ENCODE results near the gene KDM8. TPM values are rescaled to one million over a fixed set of nuclear protein-coding genes. Genes with fewer than 3 reads are reported as not detected.
A peak's percentile ranks its signal among the peaks of the same experiment; 100 is the strongest.

The KDM8 gene
- total and polyA plus RNA-seq, 9 of the 15 experiments (the other 6 are each of a cell fraction or from before 2014, with no cell fraction given): 0.61 to 9.1 (median 5.4) TPM

DNA sequence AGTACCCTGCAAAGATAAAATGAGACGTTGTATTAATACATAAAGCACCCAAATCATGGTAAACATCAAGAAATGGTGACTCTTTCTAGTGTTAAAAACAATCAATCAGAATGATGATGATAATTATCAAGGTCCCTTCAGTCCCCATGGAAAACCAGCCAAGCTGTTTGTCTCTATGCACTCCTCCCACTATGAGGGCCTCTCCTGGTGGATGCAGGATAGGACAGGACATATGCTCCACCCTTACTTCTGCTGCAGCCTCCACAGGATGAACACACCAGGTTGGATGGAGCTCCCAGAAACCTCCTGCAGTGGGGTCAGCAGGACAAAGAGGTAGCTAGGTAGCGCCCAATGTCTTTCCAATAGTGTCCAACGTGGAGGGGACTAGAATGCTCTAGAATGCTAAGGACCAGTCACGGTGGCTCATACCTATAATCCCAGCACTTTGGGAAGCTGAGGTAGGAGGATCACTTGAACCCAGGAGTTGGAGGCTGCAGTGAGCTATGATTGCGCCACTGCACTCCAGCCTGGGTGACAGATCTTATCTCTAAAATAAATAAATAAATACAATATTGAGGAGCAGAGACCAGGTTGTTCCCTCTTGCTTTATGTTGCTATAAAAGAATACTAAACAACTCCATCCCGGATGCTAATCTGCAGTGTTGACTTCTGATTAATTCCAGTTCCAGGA, 9.9 kb upstream of the KDM8 start (continued):
- TF ChIP-seq SREBF2 (CRISPR knock-in tag; IDR thresholded peaks at IDR 0.05) (no peak), ZNF445 (CRISPR knock-in tag; IDR thresholded peaks at IDR 0.05; ENCODE audit: low read depth) (no peak), RCOR1 (IDR thresholded peaks at IDR 0.05; ENCODE audit: borderline replicate concordance in 1 of 2, low read depth in 2 of 2, low read length in 2 of 2) (peak in 1 of 2 experiments; percentile 43; a peak in 1 of 4 replicates), CHD4 (IDR thresholded peaks at IDR 0.05; ENCODE audit: insufficient read depth, insufficient replicate concordance, low read depth, low read length, poor library complexity, severe bottlenecking) (no peak), CEBPG (CRISPR knock-in tag; IDR thresholded peaks at IDR 0.05) (no peak), CEBPG (tag; conservative IDR thresholded peaks at IDR 0.05 in 1 of 2, IDR thresholded peaks at IDR 0.05 in 1 of 2) (peak in 1 of 2 experiments; percentile 56; a peak in 3 of 4 replicates)

DNA sequence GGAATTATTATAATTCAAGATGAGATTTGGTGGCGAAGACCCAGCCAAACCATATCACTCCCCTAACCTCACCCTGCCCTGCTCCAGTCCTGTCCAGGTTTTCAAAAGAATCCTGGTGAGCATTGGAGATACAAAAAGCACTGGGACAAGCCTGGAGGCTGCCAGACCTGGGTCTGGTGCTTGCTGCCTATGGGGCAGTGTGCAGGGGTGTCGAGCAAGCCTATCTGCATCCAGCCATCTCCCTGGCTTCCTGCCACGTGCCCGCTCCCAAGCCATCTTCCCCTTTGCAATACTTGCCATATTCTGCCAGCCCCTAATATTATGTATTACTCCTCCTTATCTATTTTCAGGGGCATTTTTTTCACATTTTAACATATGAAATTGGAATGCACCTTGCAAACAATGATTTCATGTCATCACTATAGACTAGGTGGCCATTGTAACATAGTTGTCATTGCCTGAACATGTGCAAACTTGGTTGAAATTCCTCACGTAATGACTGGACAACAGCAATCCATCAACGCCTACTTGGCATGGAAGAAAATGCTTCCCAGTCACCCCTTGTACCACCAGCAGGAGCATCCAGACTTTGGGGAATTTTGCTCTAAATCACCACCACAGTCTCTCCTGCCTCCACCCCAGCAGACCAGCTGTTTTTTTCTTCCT, 8.1 kb upstream of the KDM8 start:
- Histone ChIP-seq H2AFZ (ENCODE audit: low read depth, low read length) (no peak overlapping the region), H3K4me1 (replicated peaks in 1 of 2; ENCODE audit: control insufficient read depth in 2 of 2, insufficient read depth in 2 of 2, low read length in 2 of 2) (peaks cover 8 to 20% of the 10 kb centered on the region in 2 experiments; a peak in 4 of 5 replicates), H3K9me3 (replicated peaks; ENCODE audit: control insufficient read depth, insufficient read depth, low read depth, low read length) (no peaks in the 10 kb centered on the region), H3K79me2 (ENCODE audit: control insufficient read depth, insufficient read depth, low read length) (no peaks in the 10 kb centered on the region), H4K20me1 (replicated peaks; ENCODE audit: control insufficient read depth, insufficient read depth, low read length) (no peaks in the 10 kb centered on the region), H3K27ac (ENCODE audit: extremely low read depth, low read depth, low read length) (no peak overlapping the region), H3K9ac (ENCODE audit: insufficient read depth in 1 of 2, low read depth in 2 of 2, low read length in 2 of 2) (no peak overlapping the region), H3K9me1 (ENCODE audit: control insufficient read depth, insufficient read depth, low read length) (no peaks in the 10 kb centered on the region), H3K4me3 (no peak overlapping the region), H3K4me2 (ENCODE audit: insufficient read depth, low read length) (no peak overlapping the region), H3K36me3 (ENCODE audit: control insufficient read depth, insufficient read depth, low read length) (no peaks in the 10 kb centered on the region), H3K27me3 (ENCODE audit: control insufficient read depth in 2 of 2, insufficient read depth in 2 of 2, low read length in 2 of 2) (peaks cover 4 to 9% of the 10 kb centered on the region in 2 experiments; a peak in 3 of 5 replicates)
- DNase-seq (ENCODE audit: extremely low read depth in 1 of 4, low spot score in 3 of 4): no peak
- WGBS (ENCODE audit: insufficient coverage, low coverage, missing lambda C conversion rate): 52% methylated on average over 6 of the region's 6 CpGs
- in situ Hi-C loops (cut with MboI): no loop called here
- no TSS peak for BruUV-seq (replicated peaks)
- ATAC-seq: no peak
- no peak for FAIRE-seq
- intact Hi-C loops (cut with micrococcal nuclease): no loop called here
- ChIA-PET POLR2A (interaction anchor here (1.2 kb wide), 1 partner anchor 15 kb away, joined by 4 read pairs; no protein-coding TSS in a partner anchor), CTCF (ENCODE audit: low intra/inter-chr PET ratio) (no interaction called here)
- no peak for TF ChIP-seq ZNF224 (CRISPR knock-in tag; IDR thresholded peaks at IDR 0.05)
- TF ChIP-seq FOSL1 (tag; conservative IDR thresholded peaks at IDR 0.05): no peak
- TF ChIP-seq, protein P1, sequence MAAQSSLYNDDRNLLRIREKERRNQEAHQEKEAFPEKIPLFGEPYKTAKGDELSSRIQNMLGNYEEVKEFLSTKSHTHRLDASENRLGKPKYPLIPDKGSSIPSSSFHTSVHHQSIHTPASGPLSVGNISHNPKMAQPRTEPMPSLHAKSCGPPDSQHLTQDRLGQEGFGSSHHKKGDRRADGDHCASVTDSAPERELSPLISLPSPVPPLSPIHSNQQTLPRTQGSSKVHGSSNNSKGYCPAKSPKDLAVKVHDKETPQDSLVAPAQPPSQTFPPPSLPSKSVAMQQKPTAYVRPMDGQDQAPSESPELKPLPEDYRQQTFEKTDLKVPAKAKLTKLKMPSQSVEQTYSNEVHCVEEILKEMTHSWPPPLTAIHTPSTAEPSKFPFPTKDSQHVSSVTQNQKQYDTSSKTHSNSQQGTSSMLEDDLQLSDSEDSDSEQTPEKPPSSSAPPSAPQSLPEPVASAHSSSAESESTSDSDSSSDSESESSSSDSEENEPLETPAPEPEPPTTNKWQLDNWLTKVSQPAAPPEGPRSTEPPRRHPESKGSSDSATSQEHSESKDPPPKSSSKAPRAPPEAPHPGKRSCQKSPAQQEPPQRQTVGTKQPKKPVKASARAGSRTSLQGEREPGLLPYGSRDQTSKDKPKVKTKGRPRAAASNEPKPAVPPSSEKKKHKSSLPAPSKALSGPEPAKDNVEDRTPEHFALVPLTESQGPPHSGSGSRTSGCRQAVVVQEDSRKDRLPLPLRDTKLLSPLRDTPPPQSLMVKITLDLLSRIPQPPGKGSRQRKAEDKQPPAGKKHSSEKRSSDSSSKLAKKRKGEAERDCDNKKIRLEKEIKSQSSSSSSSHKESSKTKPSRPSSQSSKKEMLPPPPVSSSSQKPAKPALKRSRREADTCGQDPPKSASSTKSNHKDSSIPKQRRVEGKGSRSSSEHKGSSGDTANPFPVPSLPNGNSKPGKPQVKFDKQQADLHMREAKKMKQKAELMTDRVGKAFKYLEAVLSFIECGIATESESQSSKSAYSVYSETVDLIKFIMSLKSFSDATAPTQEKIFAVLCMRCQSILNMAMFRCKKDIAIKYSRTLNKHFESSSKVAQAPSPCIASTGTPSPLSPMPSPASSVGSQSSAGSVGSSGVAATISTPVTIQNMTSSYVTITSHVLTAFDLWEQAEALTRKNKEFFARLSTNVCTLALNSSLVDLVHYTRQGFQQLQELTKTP (IDR thresholded peaks at IDR 0.05; ENCODE audit: low read depth in 1 of 2, partially characterized antibody in 2 of 2): no peak
- no peak for TF ChIP-seq RHOXF2B (CRISPR knock-in tag; conservative IDR thresholded peaks at IDR 0.05)
- TF ChIP-seq ZNF77 (CRISPR knock-in tag; IDR thresholded peaks at IDR 0.05): no peak

Data from K562 (cell line).